HG03064 (cell line): Measurements from ENCODE around the gene CXorf66.
"Not testable (repeated sequence)": the region's sequence is repeated elsewhere in the genome, so short reads cannot be mapped to it uniquely, and the experiment has no call there.

Source experiments
- ATAC-seq: cut with Tn5 transposase; IDR thresholded peaks from one replicate; pipeline ENCODE4 v1.9.1; 2021; ENCODE audit warnings: low read depth; ENCODE audit not compliant: unreplicated experiment

The CXorf66 gene

GRCh38 chrX:139930401-139930800, 34.9 kb downstream of the CXorf66 start:
- ATAC-seq, result no peak

GRCh38 chrX:139929876-139930275, 35.4 kb downstream of the CXorf66 start:
- no peak for ATAC-seq

GRCh38 chrX:139924696-139925095, 40.6 kb downstream of the CXorf66 start:
- ATAC-seq, result no peak

- ATAC-seq, result no peak
Measured at GRCh38 chrX:139924069-139924695, 41.1 kb downstream of the CXorf66 start.

- ATAC-seq, result not testable (repeated sequence)
Measured at GRCh38 chrX:139921142-139921541, 44.2 kb downstream of the CXorf66 start.

GRCh38 chrX:139920316-139920715, 45.0 kb downstream of the CXorf66 start:
- no peak for ATAC-seq

- no peak for ATAC-seq
Measured at GRCh38 chrX:139914421-139914820, 50.9 kb downstream of the CXorf66 start.

- ATAC-seq, result no peak
Measured at GRCh38 chrX:139909712-139910111, 55.6 kb downstream of the CXorf66 start.

GRCh38 chrX:139907078-139907477, 58.2 kb downstream of the CXorf66 start:
- ATAC-seq, result no peak

GRCh38 chrX:139905743-139906142, 59.6 kb downstream of the CXorf66 start:
- no peak for ATAC-seq
